ENCODE results near the gene SMURF2. TPM values are rescaled to one million over a fixed set of nuclear protein-coding genes. Genes with fewer than 3 reads are reported as not detected.

Gene SMURF2
- total RNA-seq, 1 donor from 2014 or later, result 39.6 TPM

DNA sequence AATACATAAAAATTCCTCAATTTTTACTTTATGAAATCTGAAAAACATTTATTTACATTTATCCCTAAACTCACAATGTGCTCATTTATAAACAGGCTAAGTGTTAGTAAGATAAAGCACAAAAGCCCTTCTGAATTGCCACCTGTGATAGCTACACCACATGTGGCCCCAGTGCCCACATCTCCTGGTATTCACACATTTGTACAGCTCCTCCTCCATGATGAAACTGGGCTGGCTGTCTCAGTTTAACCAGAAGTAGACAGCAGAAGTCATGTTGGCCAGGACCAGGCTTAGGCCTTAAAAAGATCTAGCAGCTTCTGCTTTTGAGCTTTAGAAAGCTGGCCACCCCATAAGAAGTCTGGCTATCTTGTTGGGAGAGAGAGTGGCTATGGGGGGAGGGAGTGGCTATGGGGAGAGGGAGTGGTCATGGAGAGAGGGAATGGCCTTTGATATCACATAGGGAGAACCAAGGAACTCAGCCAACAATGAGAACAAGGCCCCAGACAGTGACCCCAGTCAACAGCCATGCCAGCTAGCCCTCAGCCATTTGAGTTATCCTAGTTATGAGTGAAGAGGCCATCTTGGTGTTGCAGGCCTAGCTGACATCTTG is 108.0 kb downstream of the SMURF2 start:
- Histone ChIP-seq H3K36me3 (peaks cover 99% of the 10 kb centered on the region), H3K4me3 (no peak overlapping the region), H3K27ac (no peak overlapping the region), H3K9me3 (no peaks in the 10 kb centered on the region), H3K4me1 (no peaks in the 10 kb centered on the region), H3K27me3 (ENCODE audit: low read depth) (no peaks in the 10 kb centered on the region)
- no peak for DNase-seq
- intact Hi-C loops (cut with DNase I), result no loop called here
- TF ChIP-seq, protein P1, sequence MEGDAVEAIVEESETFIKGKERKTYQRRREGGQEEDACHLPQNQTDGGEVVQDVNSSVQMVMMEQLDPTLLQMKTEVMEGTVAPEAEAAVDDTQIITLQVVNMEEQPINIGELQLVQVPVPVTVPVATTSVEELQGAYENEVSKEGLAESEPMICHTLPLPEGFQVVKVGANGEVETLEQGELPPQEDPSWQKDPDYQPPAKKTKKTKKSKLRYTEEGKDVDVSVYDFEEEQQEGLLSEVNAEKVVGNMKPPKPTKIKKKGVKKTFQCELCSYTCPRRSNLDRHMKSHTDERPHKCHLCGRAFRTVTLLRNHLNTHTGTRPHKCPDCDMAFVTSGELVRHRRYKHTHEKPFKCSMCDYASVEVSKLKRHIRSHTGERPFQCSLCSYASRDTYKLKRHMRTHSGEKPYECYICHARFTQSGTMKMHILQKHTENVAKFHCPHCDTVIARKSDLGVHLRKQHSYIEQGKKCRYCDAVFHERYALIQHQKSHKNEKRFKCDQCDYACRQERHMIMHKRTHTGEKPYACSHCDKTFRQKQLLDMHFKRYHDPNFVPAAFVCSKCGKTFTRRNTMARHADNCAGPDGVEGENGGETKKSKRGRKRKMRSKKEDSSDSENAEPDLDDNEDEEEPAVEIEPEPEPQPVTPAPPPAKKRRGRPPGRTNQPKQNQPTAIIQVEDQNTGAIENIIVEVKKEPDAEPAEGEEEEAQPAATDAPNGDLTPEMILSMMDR (IDR thresholded peaks at IDR 0.05), result no peak
- ATAC-seq, result peak in 1 of 2 donors; percentile 19

DNA sequence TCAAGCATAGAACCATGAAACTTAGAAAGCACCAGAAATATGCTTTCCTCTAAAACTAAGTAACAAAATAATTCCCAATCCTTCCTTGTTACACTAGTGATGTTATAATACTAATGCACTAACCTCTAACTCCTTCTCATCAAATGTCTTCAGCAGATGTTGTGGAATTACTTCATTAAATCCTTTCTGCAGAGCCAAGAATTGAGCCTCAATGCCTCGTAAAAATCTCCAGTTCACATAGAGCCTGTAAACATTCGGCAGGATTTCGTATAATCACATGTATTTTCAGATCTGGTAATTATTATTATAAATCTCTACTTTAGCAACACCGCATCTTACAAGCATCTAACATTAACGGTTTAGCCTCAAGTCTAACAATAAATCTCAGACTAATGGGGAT is 110.6 kb downstream of the SMURF2 start:
- Histone ChIP-seq H3K4me3 (no peak overlapping the region), H3K4me1 (no peaks in the 10 kb centered on the region), H3K9me3 (no peaks in the 10 kb centered on the region), H3K36me3 (peaks cover 98% of the 10 kb centered on the region), H3K27me3 (ENCODE audit: low read depth) (no peaks in the 10 kb centered on the region), H3K27ac (no peak overlapping the region)
- ATAC-seq (no peak), DNase-seq (no peak)
- intact Hi-C loops (cut with DNase I), result no loop called here
- TF ChIP-seq, protein P1 (IDR thresholded peaks at IDR 0.05), result no peak

DNA sequence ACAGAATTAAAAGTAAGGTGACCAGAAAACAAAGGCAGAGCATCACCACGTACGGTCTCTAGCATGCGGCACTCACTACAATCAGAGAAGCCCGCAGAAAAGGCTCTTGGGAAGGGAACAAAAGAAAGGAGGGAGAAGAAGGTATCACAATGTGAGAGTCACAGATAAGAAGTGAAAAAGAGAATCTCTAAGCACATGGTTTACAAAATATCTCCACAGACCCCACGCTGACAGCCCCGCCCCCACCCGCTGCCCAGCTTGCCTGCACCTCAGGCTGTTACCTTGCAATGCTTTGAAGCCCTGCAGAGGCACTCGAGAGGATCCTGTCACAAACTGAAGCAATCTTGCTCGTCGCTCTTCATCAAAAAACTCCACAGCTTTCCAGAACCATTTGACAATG is 114.8 kb downstream of the SMURF2 start:
- intact Hi-C loops (cut with DNase I), result no loop called here
- no peak for ATAC-seq
- no peaks in the 10 kb centered on the region for H3K4me1 ChIP-seq
- no peak overlapping the region for H3K27ac ChIP-seq
- H3K36me3 ChIP-seq, result peaks cover 97% of the 10 kb centered on the region
- DNase-seq, result no peak
- no peaks in the 10 kb centered on the region for H3K27me3 ChIP-seq (ENCODE audit: low read depth)
- TF ChIP-seq, protein P1 (IDR thresholded peaks at IDR 0.05), result no peak
- no peak overlapping the region for H3K4me3 ChIP-seq
- H3K9me3 ChIP-seq, result no peaks in the 10 kb centered on the region

DNA sequence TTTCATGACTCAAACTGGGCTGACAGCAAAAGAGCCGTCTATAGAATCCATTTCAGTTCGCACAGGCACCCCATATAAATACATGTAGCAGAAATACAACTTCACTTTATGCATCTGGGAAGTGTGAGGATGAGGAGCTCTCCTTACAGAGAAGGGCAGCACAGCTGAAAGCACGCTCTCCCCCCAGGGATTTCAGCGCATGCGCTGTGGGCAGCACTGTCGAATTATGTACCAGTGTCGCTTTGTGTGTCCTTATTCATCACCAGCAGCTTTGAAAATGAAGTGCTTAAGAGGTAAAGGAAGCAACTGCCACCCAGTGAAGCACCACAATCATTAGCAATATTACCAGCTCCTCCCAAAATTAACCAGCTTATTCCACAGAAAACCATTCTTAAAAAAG is 115.4 kb downstream of the SMURF2 start:
- H3K27ac ChIP-seq, result no peak overlapping the region
- no peak overlapping the region for H3K4me3 ChIP-seq
- no peaks in the 10 kb centered on the region for H3K4me1 ChIP-seq
- ATAC-seq (no peak), DNase-seq (no peak)
- TF ChIP-seq, protein P1 (IDR thresholded peaks at IDR 0.05), result no peak
- H3K36me3 ChIP-seq, result peaks cover 97% of the 10 kb centered on the region
- H3K27me3 ChIP-seq (ENCODE audit: low read depth), result no peaks in the 10 kb centered on the region
- intact Hi-C loops (cut with DNase I), result no loop called here
- H3K9me3 ChIP-seq, result no peaks in the 10 kb centered on the region

DNA sequence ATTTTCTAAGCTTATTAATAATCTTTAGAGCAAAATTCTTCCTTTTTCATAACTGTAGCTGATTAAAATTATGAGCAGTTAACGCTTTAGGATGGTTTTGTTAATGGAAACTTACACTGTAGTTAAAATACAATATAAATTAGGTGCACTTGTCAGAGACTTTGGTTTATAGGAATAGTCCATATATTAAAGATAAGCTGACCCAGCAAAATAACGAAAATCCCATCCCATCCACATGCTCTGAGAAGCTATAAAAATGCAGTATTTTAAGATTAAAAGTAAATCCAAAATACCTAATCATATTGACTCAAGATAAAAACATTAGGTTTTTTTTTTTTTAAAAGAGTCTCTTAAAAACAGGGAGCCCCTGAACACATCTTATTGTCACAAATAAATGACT is 117.4 kb downstream of the SMURF2 start:
- intact Hi-C loops (cut with DNase I), result no loop called here
- no peaks in the 10 kb centered on the region for H3K4me1 ChIP-seq
- DNase-seq (no peak), ATAC-seq (no peak)
- no peaks in the 10 kb centered on the region for H3K27me3 ChIP-seq (ENCODE audit: low read depth)
- no peaks in the 10 kb centered on the region for H3K9me3 ChIP-seq
- peaks cover 93% of the 10 kb centered on the region for H3K36me3 ChIP-seq
- TF ChIP-seq, protein P1 (IDR thresholded peaks at IDR 0.05), result no peak
- no peak overlapping the region for H3K27ac ChIP-seq
- no peak overlapping the region for H3K4me3 ChIP-seq
